Measurements from ENCODE around the gene BBOX1. TPM values are rescaled to one million over a fixed set of nuclear protein-coding genes. Genes with fewer than 3 reads are reported as not detected.

The BBOX1 gene
- total and polyA plus RNA-seq, 2 of the 8 experiments (the other 6 are each of a cell fraction or from before 2014, with no cell fraction given) = not detected

- H3K79me1 ChIP-seq (ENCODE audit: low read depth, low read length) = no peaks in the 10 kb centered on the region
- no peak overlapping the region for H2AFZ ChIP-seq (ENCODE audit: low read length)
- no peak overlapping the region for H3K18ac ChIP-seq (ENCODE audit: extremely low read depth, low read length)
- no peak overlapping the region for H4K5ac ChIP-seq (ENCODE audit: insufficient read length, low read depth, low read length)
- ChIA-PET CTCF (ENCODE audit: partially characterized antibody) (interaction anchor here (1.8 to 3.7 kb wide), 2 partner anchors 8 to 711 kb away, joined by 4 to 11 read pairs; no protein-coding TSS in a partner anchor), POLR2A (ENCODE audit: partially characterized antibody) (no interaction called here)
- H3K23me2 ChIP-seq (ENCODE audit: low read depth, low read length) = peaks cover 5% of the 10 kb centered on the region; the same call in 1 of the 2 replicates
- no peak overlapping the region for H3K4me3 ChIP-seq (ENCODE audit: extremely low read depth in 1 of 4, insufficient read depth in 2 of 4, low read depth in 3 of 4, low read length in 4 of 4)
- no peak overlapping the region for H3K56ac ChIP-seq (replicated peaks; ENCODE audit: insufficient read length, low read depth, low read length)
- no peak overlapping the region for H3K9ac ChIP-seq (replicated peaks in 1 of 4; ENCODE audit: extremely low read depth in 1 of 4, low read depth in 3 of 4, low read length in 3 of 4)
- H4K20me1 ChIP-seq (replicated peaks in 1 of 2; ENCODE audit: control insufficient read depth in 1 of 2, insufficient read depth in 2 of 2, low read length in 2 of 2) = no peaks in the 10 kb centered on the region
- H3K4me1 ChIP-seq (replicated peaks in 1 of 4; ENCODE audit: control insufficient read depth in 3 of 4, insufficient read depth in 4 of 4, low read length in 3 of 4) = peaks cover 0 to 4% (median 0%) of the 10 kb centered on the region in 4 experiments; a peak in 1 of 7 replicates
- no peak overlapping the region for H2BK120ac ChIP-seq (replicated peaks; ENCODE audit: low read depth, low read length)
- H3K79me2 ChIP-seq (ENCODE audit: control insufficient read depth in 1 of 2, insufficient read depth in 2 of 2, low read length in 2 of 2) = no peaks in the 10 kb centered on the region
- no peak overlapping the region for H4K91ac ChIP-seq (replicated peaks; ENCODE audit: insufficient read length, low read length)
- no peak overlapping the region for H3K23ac ChIP-seq (ENCODE audit: insufficient read length)
- H2AK5ac ChIP-seq (ENCODE audit: low read depth, low read length) = no peak overlapping the region
- H3K14ac ChIP-seq (ENCODE audit: insufficient read length) = no peak overlapping the region
- H3K9me3 ChIP-seq (ENCODE audit: insufficient read depth in 2 of 2, low read depth in 1 of 2, low read length in 1 of 2) = no peaks in the 10 kb centered on the region; a peak in 1 of 4 replicates
- WGBS, 2 experiments (ENCODE audit: extremely low coverage in 1 of 2, insufficient coverage in 1 of 2, insufficient read length in 1 of 2, insufficient replicate concordance in 2 of 2, low coverage in 1 of 2, low lambda C conversion rate in 2 of 2, missing lambda C conversion rate in 1 of 2) = 81% methylated on average over 1 of the region's 1 CpG; no CpG with 5 or more reads in 1 of the 2 experiments
- H2BK15ac ChIP-seq (ENCODE audit: low read length) = no peak overlapping the region
- H3K4ac ChIP-seq (replicated peaks; ENCODE audit: insufficient read length, low read depth, low read length) = no peak overlapping the region
- no peak overlapping the region for H2BK12ac ChIP-seq (ENCODE audit: low read depth, low read length)
- no peak overlapping the region for H4K8ac ChIP-seq (ENCODE audit: extremely low read depth, insufficient read depth, low read length)
- H2BK5ac ChIP-seq (ENCODE audit: low read depth, low read length) = no peak overlapping the region
- FAIRE-seq = no peak
- no peak overlapping the region for H2BK20ac ChIP-seq (ENCODE audit: low read length)
- H3K27me3 ChIP-seq (replicated peaks in 1 of 4; ENCODE audit: control insufficient read depth in 3 of 4, extremely low read depth in 1 of 4, insufficient read depth in 3 of 4, low read length in 3 of 4) = peaks cover 0 to 10% (median 5%) of the 10 kb centered on the region in 4 experiments; a peak in 3 of 7 replicates
- no peak for DNase-seq (ENCODE audit: low read depth in 1 of 2, low spot score in 2 of 2)
- no peaks in the 10 kb centered on the region; a peak in 1 of 8 replicates for H3K36me3 ChIP-seq (ENCODE audit: control insufficient read depth in 2 of 4, insufficient read depth in 4 of 4, low read length in 3 of 4)
- H3K4me2 ChIP-seq (ENCODE audit: insufficient read depth in 1 of 2, low read depth in 2 of 2, low read length in 2 of 2) = no peak overlapping the region
- no peak overlapping the region for H3K27ac ChIP-seq (ENCODE audit: low read depth, low read length)
- no peak for TF ChIP-seq RBBP5 (IDR thresholded peaks at IDR 0.05; ENCODE audit: borderline replicate concordance, low read depth, low read length)
- no peak for TF ChIP-seq CBX8 (IDR thresholded peaks at IDR 0.05; ENCODE audit: borderline replicate concordance, low read depth, low read length)
- TF ChIP-seq BACH1 (IDR thresholded peaks at IDR 0.05; ENCODE audit: low read length) = no peak
- no peak for TF ChIP-seq KDM1A (IDR thresholded peaks at IDR 0.05; ENCODE audit: borderline replicate concordance, low read length)
- TF ChIP-seq HDAC2 (IDR thresholded peaks at IDR 0.05; ENCODE audit: borderline replicate concordance in 1 of 2, low read depth in 2 of 2, low read length in 2 of 2) = no peak
- TF ChIP-seq POU5F1 (IDR thresholded peaks at IDR 0.05; ENCODE audit: low read depth, low read length) = no peak
- no peak for TF ChIP-seq CEBPB (IDR thresholded peaks at IDR 0.05; ENCODE audit: low read depth, low read length)
- TF ChIP-seq SUZ12 (IDR thresholded peaks at IDR 0.05; ENCODE audit: low read length) = no peak
- TF ChIP-seq EZH2 (IDR thresholded peaks at IDR 0.05; ENCODE audit: low read depth, low read length, severe bottlenecking) = no peak
- no peak for TF ChIP-seq POLR2A (IDR thresholded peaks at IDR 0.05; ENCODE audit: control extremely low read depth in 1 of 2, low read depth in 2 of 2, low read length in 2 of 2)
- TF ChIP-seq TCF12 (IDR thresholded peaks at IDR 0.05; ENCODE audit: low read depth, low read length) = no peak
- no peak for TF ChIP-seq RNF2 (IDR thresholded peaks at IDR 0.05; ENCODE audit: borderline replicate concordance, low read depth, low read length, missing control alignments, poor library complexity, severe bottlenecking)
These were observed 44.7 kb upstream of the BBOX1 start for GRCh38 chr11:26995701-26996460.

Measured in H1 (cell line).